Spleen (tissue), 11 donors: ENCODE measurements around the gene REC8. TPM values are rescaled to one million over a fixed set of nuclear protein-coding genes. Genes with fewer than 3 reads are reported as not detected.

ENCODE experiments used
- DNase-seq: peaks from one replicate; pipeline ENCODE4 v3.0.0-alpha.2; 2020
- H3K27ac ChIP-seq, 8 donors: fragments of 200-600 bp; sonication (generic) in 7 of 8; 1 replicate in 4 of 8; 2 replicates in 4 of 8; pipeline versions ENCODE4 v1.5.0 to v1.8.0; 2016 to 2021; ENCODE audit warnings: inconsistent platforms in 4 of 8, mild to moderate bottlenecking in 4 of 8, moderate library complexity in 1 of 8
- H3K27me3 ChIP-seq, 7 donors: fragments of 200-600 bp; sonication (generic) in 6 of 7; replicated peaks in 1 of 7; 1 replicate in 4 of 7; 2 replicates in 3 of 7; pipeline versions ENCODE4 v1.5.0 to v1.8.0; 2016 to 2021; ENCODE audit warnings: inconsistent platforms in 3 of 7, mild to moderate bottlenecking in 1 of 7
- H3K36me3 ChIP-seq, 6 donors: fragments of 200-600 bp; sonication (generic) in 5 of 6; 1 replicate in 4 of 6; 2 replicates in 2 of 6; pipeline versions ENCODE4 v1.5.0 to v1.8.0; 2016 to 2021; ENCODE audit warnings: inconsistent platforms in 2 of 6
- H3K4me1 ChIP-seq, 6 donors: fragments of 200-600 bp; sonication (generic) in 5 of 6; 1 replicate in 3 of 6; 2 replicates in 3 of 6; pipeline versions ENCODE4 v1.5.0 to v1.8.0; 2016 to 2021; ENCODE audit warnings: inconsistent platforms in 3 of 6
- H3K4me3 ChIP-seq, 8 donors: fragments of 200-600 bp; sonication (generic) in 7 of 8; 1 replicate in 4 of 8; 2 replicates in 4 of 8; pipeline versions ENCODE4 v1.5.0 to v1.8.0; 2016 to 2021; ENCODE audit warnings: inconsistent platforms in 4 of 8, mild to moderate bottlenecking in 4 of 8, moderate library complexity in 2 of 8
- H3K9me3 ChIP-seq, 8 donors: fragments of 200-600 bp; sonication (generic) in 7 of 8; 1 replicate in 4 of 8; 2 replicates in 4 of 8; pipeline versions ENCODE4 v1.5.0 to v1.8.0; 2016 to 2021; ENCODE audit warnings: inconsistent platforms in 4 of 8
- CTCF ChIP-seq, 11 experiments: fragments of 200-600 bp in 7 of 11; fragments of 450-650 bp in 4 of 11; sonication (generic) in 4 of 11; IDR thresholded peaks in 8 of 11; conservative IDR thresholded peaks in 3 of 11; 1 replicate in 7 of 11; 2 replicates in 4 of 11; pipeline versions ENCODE4 v1.4.0 to v1.8.0; 2016 to 2021; ENCODE audit warnings: antibody characterized with exemption in 11 of 11, inconsistent platforms in 4 of 11, mild to moderate bottlenecking in 1 of 11
- POLR2A ChIP-seq, 3 donors: fragments of 450-650 bp; IDR thresholded peaks; one replicate each; pipeline ENCODE4 v1.5.1; 2017; ENCODE audit warnings: antibody characterized with exemption in 3 of 3, mild to moderate bottlenecking in 1 of 3
- POLR2AphosphoS5 ChIP-seq, 3 donors: sonication (generic); formaldehyde crosslinking; IDR thresholded peaks; one replicate each; pipeline ENCODE4 v1.5.1; 2017; ENCODE audit warnings: antibody characterized with exemption in 3 of 3
- WGBS, 5 donors: extraction: QIAGEN DNeasy Blood & Tissue Kit in 3 of 5; methylation state at CpG; one replicate each; pipeline versions ENCODE4 v1.1.5 to v1.1.7; 2013 to 2018; 5-methylcytosine and 5-hydroxymethylcytosine counted together
- intact Hi-C: fragments of 100-400 bp; cut with DNase I; formaldehyde crosslinking; loops from one replicate; pipeline ENCODE4 v1.15.0; 2023; ENCODE audit warnings: low total_unique reads
- polyA plus RNA-seq, 3 donors: library from polyadenylated mRNA; stranded (reverse); fragments of 200-250 nt; gene quantifications; one replicate each; pipeline ENCODE4 v1.2.1, GENCODE V29; 2013
- total RNA-seq, 7 donors: library from RNA; depleted of rRNA in 3 of 7; stranded (reverse); fragments of >200 nt in 3 of 7; fragmentation: NEBNext Ultra II Directional in 4 of 7; extraction: Animal tissue kit (Norgen Biotek cat#: 25700) in 4 of 7; gene quantifications; one replicate each; pipeline versions ENCODE4 v1.1.0 to v1.2.1, GENCODE V29; 2016 to 2021
- donor health status: healthy with polysubstance abuse.
- donor health status: DM: no; HTN: no; CAD: no; lungs with moderate emphysema.
- donor health status: DM: no; HTN: no; CAD: no.
- donor health status: Bipolar disorder and iron deficiency.
- donor health status: healthy.
- donor health status: DM: no; HTN: no; CAD: no.
- donor health status: DM: yes; HTN: yes; CAD: no.

Gene REC8
- total and polyA plus RNA-seq, 10 donors: 23.5 to 51.6 (median 40.2) TPM

DNA sequence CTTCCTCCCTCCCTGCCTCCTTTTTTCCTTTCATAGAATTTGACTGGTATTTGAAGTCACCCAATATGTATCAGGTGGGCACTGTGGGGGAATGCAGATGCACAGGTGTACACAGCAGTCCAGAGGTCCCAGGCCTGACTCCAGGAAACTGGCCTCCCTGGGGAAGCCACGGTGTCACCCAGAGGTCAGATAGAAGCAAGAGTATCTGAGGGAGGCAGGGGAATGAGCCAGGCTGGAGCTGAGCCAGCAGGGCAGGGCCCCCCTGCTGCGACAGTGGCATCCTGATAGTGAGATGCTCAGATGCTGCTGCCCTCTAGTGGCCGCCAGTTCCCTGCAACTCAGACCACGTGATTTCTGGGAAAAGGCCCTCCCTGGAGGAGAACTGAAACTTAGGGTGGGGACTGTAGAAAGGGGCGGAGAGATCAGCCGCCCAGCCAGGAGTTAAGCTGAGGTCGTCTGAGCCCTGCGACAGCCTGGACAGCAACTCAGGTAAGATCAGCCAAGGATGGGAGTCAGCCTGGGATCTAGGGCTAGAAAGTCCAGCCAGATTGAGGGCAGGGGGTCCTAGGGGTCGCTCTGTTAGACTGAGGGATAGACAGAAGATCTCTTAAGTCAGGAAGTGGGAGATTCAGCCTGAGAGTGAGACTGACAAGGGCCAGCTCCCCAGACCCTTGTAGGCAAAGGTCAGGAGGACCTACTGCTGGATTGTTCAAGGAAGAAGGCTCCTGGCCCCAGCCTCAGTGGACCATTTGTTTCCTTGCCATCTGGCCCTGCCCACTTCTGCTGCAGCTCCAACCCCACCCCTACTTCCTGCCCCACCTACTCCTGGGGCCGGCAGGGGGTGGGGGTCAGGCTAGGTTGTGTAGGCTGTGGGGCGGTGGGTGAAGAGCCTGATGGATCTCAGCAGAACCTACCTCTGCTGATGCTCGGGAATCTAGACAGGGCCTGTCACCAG is 10.8 kb upstream of the REC8 start, which contains the start of gene IRF9:
IRF9 (plus strand) TSS at position 416 of the 955 bp plus-strand sequence. CDS start 880 bp downstream, outside the sequence.
- 0 to 2% (median 0%) methylated on average over 11 to 12 of the region's 12 CpGs for WGBS, 5 donors
- peak; percentile 98 for DNase-seq
- intact Hi-C loops: no loop called here
- H3K4me1 ChIP-seq: peaks cover 31 to 87% (median 69%) of the 10 kb centered on the region in 6 donors
- H3K9me3 ChIP-seq: no peaks in the 10 kb centered on the region
- no peaks in the 10 kb centered on the region for H3K27me3 ChIP-seq
- H3K27ac ChIP-seq: peak within 1 kb of the TSS; percentile 92 to 99 (median 97)
- peaks cover 26 to 91% (median 76%) of the 10 kb centered on the region in 6 donors for H3K36me3 ChIP-seq
- peak within 1 kb of the TSS; percentile 67 to 96 (median 78) for H3K4me3 ChIP-seq
- TF ChIP-seq POLR2A (IDR thresholded peaks at IDR 0.05) (peak in 1 of 3 donors; percentile 69), CTCF (IDR thresholded peaks at IDR 0.05 in 8 of 11, conservative IDR thresholded peaks at IDR 0.05 in 3 of 11) (peak; percentile 92 to 100 (median 98)), POLR2AphosphoS5 (IDR thresholded peaks at IDR 0.05) (peak; percentile 91 to 97 (median 94))

GRCh38 chr14:24162093-24162492 is 9.8 kb upstream of the REC8 start:
- peak overlapping the region; percentile 92 to 99 (median 97) for H3K27ac ChIP-seq
- WGBS, 5 donors: 24 to 55% (median 44%) methylated on average over 6 to 8 of the region's 8 CpGs
- peak overlapping the region; percentile 67 to 96 (median 78) for H3K4me3 ChIP-seq
- no peak for DNase-seq
- TF ChIP-seq CTCF (IDR thresholded peaks at IDR 0.05 in 8 of 11, conservative IDR thresholded peaks at IDR 0.05 in 3 of 11) (no peak), POLR2A (IDR thresholded peaks at IDR 0.05) (no peak), POLR2AphosphoS5 (IDR thresholded peaks at IDR 0.05) (no peak)
- intact Hi-C loops: no loop called here
- peaks cover 31 to 87% (median 69%) of the 10 kb centered on the region in 6 donors for H3K4me1 ChIP-seq
- peaks cover 30 to 91% (median 77%) of the 10 kb centered on the region in 6 donors for H3K36me3 ChIP-seq
- no peaks in the 10 kb centered on the region for H3K9me3 ChIP-seq
- no peaks in the 10 kb centered on the region for H3K27me3 ChIP-seq

DNA sequence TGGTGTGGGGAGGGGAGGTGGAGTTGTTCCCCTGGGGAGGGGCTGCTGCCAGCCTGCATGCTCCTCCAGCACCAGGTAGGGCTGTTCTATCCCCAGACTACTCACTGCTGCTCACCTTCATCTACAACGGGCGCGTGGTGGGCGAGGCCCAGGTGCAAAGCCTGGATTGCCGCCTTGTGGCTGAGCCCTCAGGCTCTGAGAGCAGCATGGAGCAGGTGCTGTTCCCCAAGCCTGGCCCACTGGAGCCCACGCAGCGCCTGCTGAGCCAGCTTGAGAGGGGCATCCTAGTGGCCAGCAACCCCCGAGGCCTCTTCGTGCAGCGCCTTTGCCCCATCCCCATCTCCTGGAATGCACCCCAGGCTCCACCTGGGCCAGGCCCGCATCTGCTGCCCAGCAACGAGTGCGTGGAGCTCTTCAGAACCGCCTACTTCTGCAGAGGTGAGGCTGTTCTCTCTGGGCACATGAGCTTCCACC is 7.3 kb upstream of the REC8 start:
- Histone ChIP-seq H3K36me3 (peaks cover 30 to 91% (median 75%) of the 10 kb centered on the region in 6 donors), H3K4me3 (no peak overlapping the region), H3K27ac (peak overlapping the region in 7 of 8 donors; percentile 13 to 99 (median 95)), H3K9me3 (no peaks in the 10 kb centered on the region), H3K4me1 (peaks cover 31 to 83% (median 67%) of the 10 kb centered on the region in 6 donors), H3K27me3 (no peaks in the 10 kb centered on the region)
- TF ChIP-seq POLR2A (IDR thresholded peaks at IDR 0.05): no peak
- intact Hi-C loops: no loop called here
- DNase-seq: peak; percentile 71
- WGBS, 5 donors: 92 to 96% (median 94%) methylated on average over 11 to 14 of the region's 14 CpGs

DNA sequence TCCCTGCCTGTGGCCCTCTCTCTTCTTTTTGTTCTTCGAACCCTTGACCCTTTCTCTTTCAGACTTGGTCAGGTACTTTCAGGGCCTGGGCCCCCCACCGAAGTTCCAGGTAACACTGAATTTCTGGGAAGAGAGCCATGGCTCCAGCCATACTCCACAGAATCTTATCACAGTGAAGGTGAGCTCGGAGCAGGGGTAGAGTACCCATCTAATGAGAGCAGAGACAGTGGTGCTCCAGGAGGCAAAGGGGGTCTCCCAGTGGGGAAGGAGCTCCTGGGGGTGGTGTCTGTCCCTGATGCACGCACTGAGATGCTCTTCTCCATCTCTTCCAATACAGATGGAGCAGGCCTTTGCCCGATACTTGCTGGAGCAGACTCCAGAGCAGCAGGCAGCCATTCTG is 6.1 kb upstream of the REC8 start:
- no peak overlapping the region for H3K4me3 ChIP-seq
- H3K9me3 ChIP-seq: no peaks in the 10 kb centered on the region
- H3K27me3 ChIP-seq: no peaks in the 10 kb centered on the region
- peaks cover 30 to 91% (median 73%) of the 10 kb centered on the region in 6 donors for H3K36me3 ChIP-seq
- 95 to 97% (median 95%) methylated on average over 5 of the region's 5 CpGs for WGBS, 5 donors
- TF ChIP-seq POLR2A (IDR thresholded peaks at IDR 0.05) (no peak), CTCF (IDR thresholded peaks at IDR 0.05 in 8 of 11, conservative IDR thresholded peaks at IDR 0.05 in 3 of 11) (no peak), POLR2AphosphoS5 (IDR thresholded peaks at IDR 0.05) (no peak)
- peak overlapping the region in 5 of 8 donors; percentile 17 to 99 (median 95) for H3K27ac ChIP-seq
- no peak for DNase-seq
- peaks cover 25 to 80% (median 61%) of the 10 kb centered on the region in 6 donors for H3K4me1 ChIP-seq
- intact Hi-C loops: no loop called here
